Neuronal stem cell (in vitro differentiated cells): ENCODE measurements around the gene RPS6KC1. TPM values are rescaled to one million over a fixed set of nuclear protein-coding genes. Genes with fewer than 3 reads are reported as not detected.

Experiments
- DNase-seq: peaks from one replicate; pipeline ENCODE4 v3.0.0-alpha.2; 2013; ENCODE audit warnings: low spot score
- H2AFZ ChIP-seq: one replicate; pipeline ENCODE4 v1.6.1; 2013; ENCODE audit warnings: mild to moderate bottlenecking, low read length, inconsistent platforms
- H2AK5ac ChIP-seq: 2 replicates; pipeline ENCODE4 v1.6.1; 2013; ENCODE audit warnings: low read depth, mild to moderate bottlenecking, inconsistent platforms, low read length, moderate library complexity, mixed read lengths
- H2BK120ac ChIP-seq: 2 replicates; pipeline ENCODE4 v1.6.1; 2013; ENCODE audit warnings: low read depth, mild to moderate bottlenecking, inconsistent platforms, low read length, moderate library complexity, mixed read lengths
- H2BK12ac ChIP-seq: one replicate; pipeline ENCODE4 v1.6.1; 2013; ENCODE audit warnings: low read length, inconsistent platforms
- H2BK15ac ChIP-seq: 2 replicates; pipeline ENCODE4 v1.6.1; 2013; ENCODE audit warnings: mild to moderate bottlenecking, low read length, inconsistent platforms, mixed read lengths
- H2BK5ac ChIP-seq: one replicate; pipeline ENCODE4 v1.6.1; 2013; ENCODE audit warnings: inconsistent platforms, mild to moderate bottlenecking, low read length, moderate library complexity
- H3K14ac ChIP-seq: one replicate; pipeline ENCODE4 v1.6.1; 2013; ENCODE audit warnings: low read length, inconsistent platforms
- H3K18ac ChIP-seq: 2 replicates; pipeline ENCODE4 v1.6.1; 2013; ENCODE audit warnings: low read length, inconsistent platforms
- H3K23ac ChIP-seq: 2 replicates; pipeline ENCODE4 v1.6.1; 2013; ENCODE audit warnings: low read depth, mild to moderate bottlenecking, mixed read lengths, low read length, inconsistent platforms; ENCODE audit not compliant: poor library complexity
- H3K27ac ChIP-seq: replicated peaks from 3 replicates; pipeline ENCODE4 v1.5.1; 2013; ENCODE audit warnings: low read length, inconsistent platforms
- H3K27me3 ChIP-seq, 3 experiments: 2 replicates each; pipeline ENCODE4 v1.6.1; 2013; ENCODE audit warnings: low read length in 3 of 3, mild to moderate bottlenecking in 2 of 3, inconsistent platforms in 1 of 3, low read depth in 1 of 3, mixed read lengths in 1 of 3, moderate library complexity in 1 of 3; ENCODE audit not compliant: control insufficient read depth in 3 of 3, insufficient read depth in 3 of 3
- H3K36me3 ChIP-seq, 2 donors: replicated peaks in 1 of 2; 2 replicates each; pipeline ENCODE4 v1.6.1; 2013; ENCODE audit warnings: low read length in 2 of 2; ENCODE audit not compliant: control insufficient read depth in 2 of 2, insufficient read depth in 2 of 2
- H3K4ac ChIP-seq: 2 replicates; pipeline ENCODE4 v1.6.1; 2013; ENCODE audit warnings: inconsistent platforms, mild to moderate bottlenecking, low read length, moderate library complexity
- H3K4me1 ChIP-seq, 2 donors: 1 replicate in 1 of 2; 2 replicates in 1 of 2; pipeline ENCODE4 v1.6.1; 2013; ENCODE audit warnings: low read length in 2 of 2, low read depth in 1 of 2; ENCODE audit not compliant: control insufficient read depth in 2 of 2, insufficient read depth in 1 of 2
- H3K4me2 ChIP-seq: one replicate; pipeline ENCODE4 v1.6.1; 2013; ENCODE audit warnings: mild to moderate bottlenecking, low read length, inconsistent platforms; ENCODE audit not compliant: insufficient read depth, poor library complexity, severe bottlenecking
- H3K4me3 ChIP-seq, 2 donors: 2 replicates each; pipeline ENCODE4 v1.5.1; 2013; ENCODE audit warnings: low read length in 2 of 2, mild to moderate bottlenecking in 2 of 2, inconsistent platforms in 1 of 2, moderate library complexity in 1 of 2
- H3K79me1 ChIP-seq: one replicate; pipeline ENCODE4 v1.6.1; 2013; ENCODE audit warnings: low read depth, mild to moderate bottlenecking, inconsistent platforms, low read length, moderate library complexity
- H3K9ac ChIP-seq: one replicate; pipeline ENCODE4 v1.6.1; 2013; ENCODE audit warnings: mild to moderate bottlenecking, low read depth, low read length, inconsistent platforms; ENCODE audit not compliant: poor library complexity
- H3K9me3 ChIP-seq, 2 donors: replicated peaks in 1 of 2; 2 replicates each; pipeline versions ENCODE3 to v1.6.1; 2013; ENCODE audit warnings: low read length in 2 of 2, mild to moderate bottlenecking in 2 of 2, inconsistent platforms in 1 of 2, low read depth in 1 of 2, mixed read lengths in 1 of 2, moderate library complexity in 1 of 2; ENCODE audit not compliant: control insufficient read depth in 2 of 2, insufficient read depth in 1 of 2
- H4K8ac ChIP-seq: one replicate; pipeline ENCODE4 v1.6.1; 2013; ENCODE audit warnings: low read depth, mild to moderate bottlenecking, inconsistent platforms, low read length, moderate library complexity
- H4K91ac ChIP-seq: one replicate; pipeline ENCODE4 v1.6.1; 2013; ENCODE audit warnings: low read length, low read depth, mild to moderate bottlenecking, inconsistent platforms; ENCODE audit not compliant: poor library complexity
- WGBS, 2 donors: extraction: QIAGEN DNeasy Blood & Tissue Kit; methylation state at CpG; one replicate each; pipeline ENCODE4 v1.1.7; 2013; ENCODE audit warnings: missing lambda C conversion rate in 2 of 2, mixed read lengths in 1 of 2; ENCODE audit not compliant: insufficient read length in 2 of 2, insufficient replicate concordance in 1 of 2; ENCODE audit errors: extremely low coverage in 2 of 2; 5-methylcytosine and 5-hydroxymethylcytosine counted together
- polyA plus RNA-seq, 2 experiments: library from polyadenylated mRNA; stranded (reverse); fragments of 200-250 nt; gene quantifications; one replicate each; pipeline ENCODE4 v1.2.3, GENCODE V29; 2013

Gene RPS6KC1
- 7.5 TPM for polyA plus RNA-seq (2013, experiment 1 of 2)
- 7.4 TPM for polyA plus RNA-seq (2013, experiment 2 of 2)

GRCh38 chr1:213051127-213051880 is at the start of gene RPS6KC1:
RPS6KC1 (plus strand) TSS chr1:213051241; CDS start chr1:213051405, 164 bp downstream.
- Histone ChIP-seq H3K9ac (peak within 1 kb of the TSS; percentile 81), H4K8ac (peak within 1 kb of the TSS; percentile 29), H2AK5ac (no peak within 1 kb of the TSS), H3K4me1 (peaks cover 0 to 1% of the 10 kb centered on the region in 2 donors), H2BK12ac (no peak within 1 kb of the TSS), H3K14ac (peak within 1 kb of the TSS; percentile 21), H2AFZ (peak within 1 kb of the TSS; percentile 89), H3K18ac (peak within 1 kb of the TSS; percentile 85), H3K27me3 (peaks cover 0 to 1% (median 0%) of the 10 kb centered on the region in 3 experiments), H3K4me3 (peak within 1 kb of the TSS; percentile 91 to 99), H3K27ac (no peak within 1 kb of the TSS), H2BK5ac (peak within 1 kb of the TSS; percentile 66), H3K36me3 (no peaks in the 10 kb centered on the region), H4K91ac (no peak within 1 kb of the TSS), H3K4ac (peak within 1 kb of the TSS; percentile 37), H3K9me3 (peaks cover 0 to 6% of the 10 kb centered on the region in 2 donors), H3K23ac (peak within 1 kb of the TSS; percentile 96), H3K4me2 (peak within 1 kb of the TSS; percentile 84), H2BK120ac (no peak within 1 kb of the TSS), H3K79me1 (no peaks in the 10 kb centered on the region), H2BK15ac (peak within 1 kb of the TSS; percentile 69)
- peak; percentile 37 for DNase-seq
- no CpG with 5 or more reads among the region's 42 CpGs for WGBS, 2 donors

GRCh38 chr1:213003256-213003655 is 47.8 kb upstream of the RPS6KC1 start:
- Histone ChIP-seq H3K4me1 (no peaks in the 10 kb centered on the region), H3K4ac (no peak overlapping the region)
- no CpG with 5 or more reads among the region's 3 CpGs for WGBS, 2 donors

GRCh38 chr1:213008564-213008963 is 42.5 kb upstream of the RPS6KC1 start:
- Histone ChIP-seq H3K4me2 (no peak overlapping the region), H2AFZ (no peak overlapping the region), H3K79me1 (no peaks in the 10 kb centered on the region), H2BK15ac (no peak overlapping the region), H3K4ac (no peak overlapping the region), H4K8ac (no peak overlapping the region), H3K4me3 (no peak overlapping the region), H3K18ac (no peak overlapping the region), H3K27ac (no peak overlapping the region), H2AK5ac (no peak overlapping the region), H3K23ac (no peak overlapping the region), H3K14ac (no peak overlapping the region), H2BK120ac (no peak overlapping the region), H3K4me1 (no peaks in the 10 kb centered on the region), H3K9me3 (no peaks in the 10 kb centered on the region), H2BK12ac (no peak overlapping the region), H3K9ac (no peak overlapping the region), H4K91ac (no peak overlapping the region), H2BK5ac (no peak overlapping the region), H3K36me3 (peaks cover 4 to 89% of the 10 kb centered on the region in 2 donors), H3K27me3 (no peaks in the 10 kb centered on the region)
- no CpG with 5 or more reads among the region's 2 CpGs for WGBS, 2 donors
- DNase-seq = no peak

More at GRCh38 chr1:213003256-213003655, 47.8 kb upstream of the RPS6KC1 start:
- Histone ChIP-seq H3K79me1 (no peaks in the 10 kb centered on the region), H3K18ac (no peak overlapping the region), H3K9ac (no peak overlapping the region), H3K23ac (no peak overlapping the region), H3K14ac (no peak overlapping the region), H4K91ac (no peak overlapping the region), H2AK5ac (no peak overlapping the region), H4K8ac (no peak overlapping the region), H2BK5ac (no peak overlapping the region), H2AFZ (no peak overlapping the region), H3K9me3 (no peaks in the 10 kb centered on the region), H3K4me2 (no peak overlapping the region), H2BK12ac (no peak overlapping the region), H3K27ac (no peak overlapping the region), H3K27me3 (no peaks in the 10 kb centered on the region), H2BK120ac (no peak overlapping the region), H3K4me3 (no peak overlapping the region), H2BK15ac (no peak overlapping the region), H3K36me3 (peaks cover 8 to 93% of the 10 kb centered on the region in 2 donors)
- no peak for DNase-seq

- Histone ChIP-seq H3K27me3 (no peaks in the 10 kb centered on the region), H3K4me2 (peak overlapping the region; percentile 38)
- peak; percentile 5 for DNase-seq
Measured at GRCh38 chr1:213014642-213015041, 36.4 kb upstream of the RPS6KC1 start.

More at GRCh38 chr1:213014642-213015041, 36.4 kb upstream of the RPS6KC1 start:
- Histone ChIP-seq H3K9me3 (no peaks in the 10 kb centered on the region), H3K9ac (no peak overlapping the region), H3K4ac (no peak overlapping the region), H2BK12ac (no peak overlapping the region), H3K79me1 (no peaks in the 10 kb centered on the region), H3K23ac (no peak overlapping the region), H3K27ac (no peak overlapping the region), H3K36me3 (peaks cover 0 to 29% of the 10 kb centered on the region in 2 donors), H2BK5ac (no peak overlapping the region), H2BK15ac (no peak overlapping the region), H3K4me1 (no peaks in the 10 kb centered on the region), H2AK5ac (no peak overlapping the region), H4K91ac (no peak overlapping the region), H2BK120ac (no peak overlapping the region), H3K18ac (no peak overlapping the region), H2AFZ (peak overlapping the region; percentile 95), H4K8ac (no peak overlapping the region), H3K4me3 (peak overlapping the region; percentile 77 to 99), H3K14ac (no peak overlapping the region)
- WGBS, 2 donors = no CpG with 5 or more reads among the region's 7 CpGs
